K562 (cell line): ENCODE results near the gene WDR64. TPM values are rescaled to one million over a fixed set of nuclear protein-coding genes. Genes with fewer than 3 reads are reported as not detected.

ENCODE experiments used
- BMI1 ChIP-seq: fragments of 150-350 bp; IDR thresholded peaks from 2 replicates; pipeline ENCODE4 v1.6.1; 2014; ENCODE audit warnings: low read length
- CBFB ChIP-seq: sonication (generic); formaldehyde crosslinking; IDR thresholded peaks from 2 replicates; pipeline ENCODE4 v1.4.0; 2020; ENCODE audit warnings: mild to moderate bottlenecking, missing genetic modification reagents
- CREB5 ChIP-seq: fragments of 250-450 bp; sonication (Bioruptor Pico); IDR thresholded peaks from 2 replicates; pipeline ENCODE4 v1.5.0; 2020; ENCODE audit warnings: mild to moderate bottlenecking
- HMG20B ChIP-seq: fragments of 250-450 bp; sonication (Bioruptor Pico); IDR thresholded peaks from 2 replicates; pipeline ENCODE4 v1.5.0; 2021; ENCODE audit warnings: mild to moderate bottlenecking
- KAT7 ChIP-seq: sonication (generic); formaldehyde crosslinking; IDR thresholded peaks from 2 replicates; pipeline ENCODE4 v1.8.0; 2022; ENCODE audit warnings: missing genetic modification reagents, mild to moderate bottlenecking, borderline replicate concordance
- MAFK ChIP-seq: IDR thresholded peaks from 2 replicates; pipeline ENCODE4 v1.6.1; 2011; ENCODE audit warnings: low read length, improper control_type of control experiment
- MEIS2 ChIP-seq: fragments of 450-650 bp; IDR thresholded peaks from 2 replicates; pipeline ENCODE4 v1.6.1; 2014; ENCODE audit warnings: mild to moderate bottlenecking; ENCODE audit not compliant: partially characterized antibody
- NELFE ChIP-seq: IDR thresholded peaks from 2 replicates; pipeline ENCODE4 v1.6.1; 2011; ENCODE audit warnings: mild to moderate bottlenecking; ENCODE audit not compliant: insufficient read depth, insufficient read length
- PHB2 ChIP-seq: fragments of 450-650 bp; IDR thresholded peaks from 2 replicates; pipeline ENCODE4 v1.6.1; 2017; ENCODE audit warnings: low read depth
- RBM39 ChIP-seq: fragments of 200-400 bp; formaldehyde crosslinking; optimal IDR thresholded peaks from 2 replicates; pipeline ENCODE3; 2018; ENCODE audit warnings: low read depth, low read length
- SMAD1 ChIP-seq: fragments of 150-350 bp; IDR thresholded peaks from 2 replicates; pipeline ENCODE4 v1.6.1; 2014; ENCODE audit warnings: low read length, low read depth; ENCODE audit not compliant: partially characterized antibody
- TOE1 ChIP-seq, 2 experiments: fragments of 450-650 bp in 1 of 2; sonication (generic) in 1 of 2; formaldehyde crosslinking in 1 of 2; IDR thresholded peaks; 2 replicates each; pipeline versions ENCODE4 v1.7.1 to v1.8.0; 2016 to 2022; ENCODE audit warnings: borderline replicate concordance in 2 of 2, mild to moderate bottlenecking in 2 of 2, antibody characterized with exemption in 1 of 2, inconsistent platforms in 1 of 2, low read depth in 1 of 2, missing genetic modification reagents in 1 of 2, moderate library complexity in 1 of 2
- TRIM24 ChIP-seq, 2 experiments: fragments of 450-650 bp; IDR thresholded peaks; 2 replicates each; pipeline ENCODE4 v1.6.1; 2016
- ZNF143 ChIP-seq: sonication (generic); formaldehyde crosslinking; IDR thresholded peaks from 2 replicates; pipeline ENCODE4 v1.9.0; 2022; ENCODE audit warnings: mild to moderate bottlenecking, missing genetic modification reagents
- ZNF239 ChIP-seq: fragments of 250-450 bp; sonication (Bioruptor Pico); IDR thresholded peaks from 2 replicates; pipeline ENCODE4 v1.4.0; 2020; ENCODE audit warnings: mild to moderate bottlenecking
- ZNF274 ChIP-seq: IDR thresholded peaks from 2 replicates; pipeline ENCODE4 v1.6.1; 2011; ENCODE audit warnings: low read depth, mild to moderate bottlenecking, low read length, moderate library complexity, borderline replicate concordance
- ZNF511 ChIP-seq: sonication (generic); formaldehyde crosslinking; IDR thresholded peaks from 2 replicates; pipeline ENCODE4 v1.8.0; 2022; ENCODE audit warnings: mild to moderate bottlenecking, missing genetic modification reagents
- ZNF586 ChIP-seq: fragments of 450-650 bp; formaldehyde crosslinking; conservative IDR thresholded peaks from 2 replicates; pipeline ENCODE4 v1.4.0; 2020; ENCODE audit warnings: mild to moderate bottlenecking, moderate library complexity
- ZNF717 ChIP-seq: fragments of 250-450 bp; sonication (Bioruptor Pico); IDR thresholded peaks from 2 replicates; pipeline ENCODE4 v1.5.0; 2021
- ZNF830 ChIP-seq: fragments of 250-450 bp; sonication (Bioruptor Pico); IDR thresholded peaks from 2 replicates; pipeline ENCODE4 v1.5.0; 2021; ENCODE audit warnings: mild to moderate bottlenecking
- ZZZ3 ChIP-seq: fragments of 450-650 bp; IDR thresholded peaks from 2 replicates; pipeline ENCODE4 v1.6.1; 2016; ENCODE audit warnings: antibody characterized with exemption, mild to moderate bottlenecking, moderate library complexity
- polyA plus RNA-seq, 8 experiments: library from polyadenylated mRNA; depleted of rRNA in 4 of 8; stranded (reverse) in 5 of 8; unstranded in 3 of 8; fragments of >200 nt; fragmentation: Nextera tagmentation in 2 of 8; fragmentation: Illumina TruSeq in 1 of 8; extraction: Ambion mirVana in 2 of 8; extraction: Trizol in 1 of 8; gene quantifications; 2 replicates each; pipeline versions ENCODE4 v1.2.1 to v1.2.3, GENCODE V29; 2011 to 2014; ENCODE audit warnings: inconsistent platforms in 1 of 8, missing spikeins in 1 of 8
- total RNA-seq, 7 experiments: library from RNA; depleted of rRNA in 6 of 7; stranded (reverse); fragments of >200 nt in 6 of 7; fragmentation: Illumina TruSeq in 2 of 7; extraction: Trizol in 2 of 7; gene quantifications; 2 replicates each; pipeline versions ENCODE4 v1.2.1 to v1.2.3, GENCODE V29; 2011 to 2021; ENCODE audit warnings: low replicate concordance in 1 of 7
- TF ChIP-seq, protein P1 (sequence below): fragments of 450-650 bp; formaldehyde crosslinking; IDR thresholded peaks from 2 replicates; pipeline ENCODE4 v1.4.0; 2020; ENCODE audit warnings: mild to moderate bottlenecking, moderate library complexity

WDR64 gene
- total and polyA plus RNA-seq, 9 of the 15 experiments (the other 6 are each of a cell fraction or from before 2014, with no cell fraction given) = 0.06 to 0.29 (median 0.19) TPM; not detected in 5

GRCh38 chr1:241847796-241848685 is 196.0 kb downstream of the WDR64 start, which contains the start of gene EXO1 (continued):
- TF ChIP-seq, protein P1, sequence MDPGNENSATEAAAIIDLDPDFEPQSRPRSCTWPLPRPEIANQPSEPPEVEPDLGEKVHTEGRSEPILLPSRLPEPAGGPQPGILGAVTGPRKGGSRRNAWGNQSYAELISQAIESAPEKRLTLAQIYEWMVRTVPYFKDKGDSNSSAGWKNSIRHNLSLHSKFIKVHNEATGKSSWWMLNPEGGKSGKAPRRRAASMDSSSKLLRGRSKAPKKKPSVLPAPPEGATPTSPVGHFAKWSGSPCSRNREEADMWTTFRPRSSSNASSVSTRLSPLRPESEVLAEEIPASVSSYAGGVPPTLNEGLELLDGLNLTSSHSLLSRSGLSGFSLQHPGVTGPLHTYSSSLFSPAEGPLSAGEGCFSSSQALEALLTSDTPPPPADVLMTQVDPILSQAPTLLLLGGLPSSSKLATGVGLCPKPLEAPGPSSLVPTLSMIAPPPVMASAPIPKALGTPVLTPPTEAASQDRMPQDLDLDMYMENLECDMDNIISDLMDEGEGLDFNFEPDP = no peak
- TF ChIP-seq ZNF511 (CRISPR knock-in tag) (peak; percentile 95; the same call in 1 of the 2 replicates), TOE1 (IDR thresholded peaks at IDR 0.05; ENCODE audit: borderline replicate concordance) (0 out of 2 replicates have a peak, but pooled peaks have one; percentile 31), TOE1 (CRISPR knock-in tag; IDR thresholded peaks at IDR 0.05; ENCODE audit: borderline replicate concordance, low read depth) (no peak; the same call in 1 of the 2 replicates), ZNF239 (CRISPR knock-in tag) (no peak), ZNF717 (CRISPR knock-in tag) (no peak), ZZZ3 (peak; percentile 83), NELFE (no peak), SMAD1 (no peak), MEIS2 (peak; percentile 25), MAFK (peak; percentile 31), CBFB (peak; percentile 90), CREB5 (CRISPR knock-in tag) (no peak), RBM39 (peak; percentile 72), KAT7 (peak; percentile 86; the same call in 1 of the 2 replicates), ZNF586 (CRISPR knock-in tag) (no peak), HMG20B (CRISPR knock-in tag) (no peak), TRIM24 (IDR thresholded peaks at IDR 0.05) (peak; percentile 49 to 56; a peak in 3 of 4 replicates), ZNF830 (CRISPR knock-in tag) (0 out of 2 replicates have a peak, but pooled peaks have one; percentile 20), BMI1 (no peak), PHB2 (no peak), ZNF143 (CRISPR knock-in tag) (peak; percentile 98), ZNF274 (no peak)
